GM12878 (cell line): Measurements from ENCODE around the gene PUS7L. TPM values are rescaled to one million over a fixed set of nuclear protein-coding genes. Genes with fewer than 3 reads are reported as not detected.
A peak's percentile ranks its signal among the peaks of the same experiment; 100 is the strongest.

Experiments
- ATAC-seq: fragments of 200-7000 bp; cut with Tn5 transposase; 3 replicates; pipeline ENCODE4 v1.9.1; 2020; ENCODE audit warnings: mild to moderate bottlenecking, moderate library complexity
- BruUV-seq: library from RNA; stranded (reverse); fragments of 400-500 nt; replicated peaks from 2 replicates; lab custom pipeline; 2021; lab: Mats Ljungman, UMichigan
- CTCF ChIA-PET: fragments of 300-600 bp; sonication (Branson Sonifier 250); formaldehyde crosslinking; extraction: SDS; loops from one replicate; lab custom pipeline; 2021; ENCODE audit warnings: inconsistent platforms; lab: Yijun Ruan, JAX
- POLR2A ChIA-PET: fragments of 350-600 bp; formaldehyde crosslinking; extraction: SDS; loops from one replicate; lab custom pipeline; 2021; ENCODE audit warnings: inconsistent platforms; lab: Charles Lee
- RAD21 ChIA-PET: fragments of 300-600 bp; sonication (Branson Sonifier 250); formaldehyde crosslinking; loops from one replicate; lab custom pipeline; 2023; ENCODE audit warnings: antibody characterized with exemption; ENCODE audit not compliant: unreplicated experiment; lab: Charles Lee
- SMC1A ChIA-PET: fragments of 300-600 bp; sonication (Branson Sonifier 250); formaldehyde crosslinking; loops from one replicate; lab custom pipeline; 2023; ENCODE audit not compliant: unreplicated experiment, uncharacterized antibody; lab: Charles Lee
- DNase-seq: peaks from one replicate; pipeline ENCODE4 v3.0.0-alpha.2; 2011; ENCODE audit warnings: low read depth, low spot score
- FAIRE-seq: peaks from 3 replicates; lab custom pipeline; 2011; peaks lifted over from hg19 to GRCh38; lab: Jason Lieb, UNC
- H2AFZ ChIP-seq: 2 replicates; pipeline ENCODE4 v1.6.0; 2011; ENCODE audit warnings: low read depth, low read length, control low read depth; ENCODE audit not compliant: control insufficient read depth
- H3K27ac ChIP-seq: 2 replicates; pipeline ENCODE4 v1.5.1; 2011; ENCODE audit warnings: control low read depth; ENCODE audit not compliant: control insufficient read depth, insufficient read depth
- H3K27me3 ChIP-seq, 2 experiments: replicated peaks in 1 of 2; 2 replicates each; pipeline versions ENCODE4 v1.6.0 to v1.6.1; 2011; ENCODE audit warnings: low read length in 1 of 2; ENCODE audit not compliant: control insufficient read depth in 2 of 2, insufficient read depth in 2 of 2
- H3K36me3 ChIP-seq, 2 experiments: 2 replicates each; pipeline ENCODE4 v1.5.1; 2011; ENCODE audit warnings: low read length in 1 of 2; ENCODE audit not compliant: control insufficient read depth in 2 of 2, insufficient read depth in 2 of 2
- H3K4me1 ChIP-seq: 2 replicates; pipeline ENCODE4 v1.6.1; 2011; ENCODE audit warnings: mild to moderate bottlenecking, low read length, moderate library complexity, mixed read lengths; ENCODE audit not compliant: control insufficient read depth, insufficient read depth
- H3K4me2 ChIP-seq: 2 replicates; pipeline ENCODE4 v1.6.0; 2011; ENCODE audit warnings: control low read depth; ENCODE audit not compliant: control insufficient read depth, insufficient read depth
- H3K4me3 ChIP-seq: fragments of 200-600 bp; sonication (generic); 2 replicates; pipeline ENCODE4 v1.5.1; 2016
- H3K79me2 ChIP-seq: 2 replicates; pipeline ENCODE4 v1.6.0; 2011; ENCODE audit warnings: low read length; ENCODE audit not compliant: control insufficient read depth, insufficient read depth
- H3K9ac ChIP-seq: 2 replicates; pipeline ENCODE4 v1.8.0; 2011; ENCODE audit warnings: low read length, control low read depth, mixed read lengths; ENCODE audit not compliant: control insufficient read depth, insufficient read depth
- H3K9me3 ChIP-seq: replicated peaks from 3 replicates; pipeline ENCODE4 v1.5.1; 2011; ENCODE audit warnings: mild to moderate bottlenecking, low read length; ENCODE audit not compliant: control insufficient read depth, insufficient read depth
- H4K20me1 ChIP-seq: 2 replicates; pipeline ENCODE4 v1.6.0; 2011; ENCODE audit not compliant: control insufficient read depth, insufficient read depth
- STAT1 ChIP-seq: fragments of 450-650 bp; conservative IDR thresholded peaks from 2 replicates; pipeline ENCODE4 v1.6.1; 2014; ENCODE audit warnings: antibody characterized with exemption, mild to moderate bottlenecking
- WGBS: methylation state at CpG from one replicate; pipeline ENCODE4 v1.1.6; 2016; ENCODE audit warnings: low lambda C conversion rate; ENCODE audit not compliant: insufficient replicate concordance, insufficient coverage; ENCODE audit errors: missing lambda C conversion rate; 5-methylcytosine and 5-hydroxymethylcytosine counted together
- in situ Hi-C: fragments of 300-500 bp; cut with MboI; formaldehyde crosslinking; loops from 9 replicates; pipeline ENCODE4 v1.14.3; 2018; ENCODE audit warnings: mixed read lengths
- intact Hi-C: fragments of 100-400 bp; cut with micrococcal nuclease; formaldehyde crosslinking; loops from one replicate; pipeline ENCODE4 v1.14.2; 2022; ENCODE audit not compliant: unreplicated experiment
- polyA plus RNA-seq, 11 experiments: library from polyadenylated mRNA; depleted of rRNA in 4 of 11; unstranded in 6 of 11; stranded (reverse) in 5 of 11; fragments of >200 nt; fragmentation: Nextera tagmentation in 4 of 11; fragmentation: Illumina TruSeq in 1 of 11; extraction: Ambion mirVana in 4 of 11; extraction: Trizol in 1 of 11; gene quantifications; 1 replicate in 1 of 11; 2 replicates in 10 of 11; pipeline versions ENCODE4 v1.2.1 to v1.2.3, GENCODE V29; 2011 to 2016; ENCODE audit warnings: inconsistent platforms in 2 of 11, missing spikeins in 2 of 11, low read depth in 1 of 11
- total RNA-seq, 4 experiments: library from RNA; depleted of rRNA in 3 of 4; stranded (reverse); fragments of >200 nt in 3 of 4; fragmentation: Illumina TruSeq in 1 of 4; extraction: Trizol in 1 of 4; gene quantifications; 2 replicates each; pipeline versions ENCODE4 v1.2.1 to v1.2.3, GENCODE V29; 2013 to 2021
- TF ChIP-seq, protein P1 (sequence below): fragments of 450-650 bp; IDR thresholded peaks from 2 replicates; pipeline ENCODE4 v1.6.1; 2017; ENCODE audit warnings: mild to moderate bottlenecking

The PUS7L gene
- total and polyA plus RNA-seq, 10 of the 15 experiments (the other 5 are each of a cell fraction or from before 2014, with no cell fraction given) = 7.2 to 42.1 (median 19.6) TPM

GRCh38 chr12:43760396-43760795, 1.8 kb upstream of the PUS7L start:
- Histone ChIP-seq H3K27ac (peak overlapping the region; percentile 96; the same call in 1 of the 2 replicates), H3K4me3 (peak overlapping the region; percentile 74), H3K9me3 (no peaks in the 10 kb centered on the region), H3K27me3 (no peaks in the 10 kb centered on the region), H4K20me1 (no peaks in the 10 kb centered on the region), H3K36me3 (no peaks in the 10 kb centered on the region), H3K79me2 (peaks cover 52% of the 10 kb centered on the region), H2AFZ (no peak overlapping the region), H3K4me1 (0 out of 2 replicates have a peak, but pooled peaks cover 4% of the 10 kb centered on the region), H3K9ac (peak overlapping the region; percentile 97; the same call in 1 of the 2 replicates), H3K4me2 (peak overlapping the region; percentile 85)
- POLR2A ChIA-PET = interaction anchor here (1.6 to 4.1 kb wide), 2 partner anchors 8 to 46 kb away, joined by 8 to 24 read pairs; partner anchors contain the start of gene TWF1
- no peak for DNase-seq
- 26% methylated on average over 2 of the region's 2 CpGs for whole genome bisulfite sequencing
- BruUV-seq = no TSS peak
- CTCF ChIA-PET = interaction anchor here (1.1 to 3.1 kb wide), 4 partner anchors 10 to 122 kb away, joined by 3 to 27 read pairs (median 12); partner anchors contain the start of gene TWF1
- RAD21 ChIA-PET = interaction anchor here (1.2 to 2.8 kb wide), 4 partner anchors 45 to 123 kb away, joined by 4 to 20 read pairs (median 10); partner anchors contain the start of gene TWF1
- in situ Hi-C loops = no loop called here
- SMC1A ChIA-PET = interaction anchor here (1.1 to 3.0 kb wide), 5 partner anchors 11 to 121 kb away, joined by 5 to 27 read pairs (median 8); partner anchors contain the start of gene TWF1
- no peak for FAIRE-seq
- no peak for ATAC-seq
- intact Hi-C loops = no loop called here
- TF ChIP-seq, protein P1, sequence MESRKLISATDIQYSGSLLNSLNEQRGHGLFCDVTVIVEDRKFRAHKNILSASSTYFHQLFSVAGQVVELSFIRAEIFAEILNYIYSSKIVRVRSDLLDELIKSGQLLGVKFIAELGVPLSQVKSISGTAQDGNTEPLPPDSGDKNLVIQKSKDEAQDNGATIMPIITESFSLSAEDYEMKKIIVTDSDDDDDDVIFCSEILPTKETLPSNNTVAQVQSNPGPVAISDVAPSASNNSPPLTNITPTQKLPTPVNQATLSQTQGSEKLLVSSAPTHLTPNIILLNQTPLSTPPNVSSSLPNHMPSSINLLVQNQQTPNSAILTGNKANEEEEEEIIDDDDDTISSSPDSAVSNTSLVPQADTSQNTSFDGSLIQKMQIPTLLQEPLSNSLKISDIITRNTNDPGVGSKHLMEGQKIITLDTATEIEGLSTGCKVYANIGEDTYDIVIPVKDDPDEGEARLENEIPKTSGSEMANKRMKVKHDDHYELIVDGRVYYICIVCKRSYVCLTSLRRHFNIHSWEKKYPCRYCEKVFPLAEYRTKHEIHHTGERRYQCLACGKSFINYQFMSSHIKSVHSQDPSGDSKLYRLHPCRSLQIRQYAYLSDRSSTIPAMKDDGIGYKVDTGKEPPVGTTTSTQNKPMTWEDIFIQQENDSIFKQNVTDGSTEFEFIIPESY = no peak
- no peak for TF ChIP-seq STAT1
